ENCODE measurements around the gene WSB2.
A peak's percentile ranks its signal among the peaks of the same experiment; 100 is the strongest.

Gene WSB2

DNA sequence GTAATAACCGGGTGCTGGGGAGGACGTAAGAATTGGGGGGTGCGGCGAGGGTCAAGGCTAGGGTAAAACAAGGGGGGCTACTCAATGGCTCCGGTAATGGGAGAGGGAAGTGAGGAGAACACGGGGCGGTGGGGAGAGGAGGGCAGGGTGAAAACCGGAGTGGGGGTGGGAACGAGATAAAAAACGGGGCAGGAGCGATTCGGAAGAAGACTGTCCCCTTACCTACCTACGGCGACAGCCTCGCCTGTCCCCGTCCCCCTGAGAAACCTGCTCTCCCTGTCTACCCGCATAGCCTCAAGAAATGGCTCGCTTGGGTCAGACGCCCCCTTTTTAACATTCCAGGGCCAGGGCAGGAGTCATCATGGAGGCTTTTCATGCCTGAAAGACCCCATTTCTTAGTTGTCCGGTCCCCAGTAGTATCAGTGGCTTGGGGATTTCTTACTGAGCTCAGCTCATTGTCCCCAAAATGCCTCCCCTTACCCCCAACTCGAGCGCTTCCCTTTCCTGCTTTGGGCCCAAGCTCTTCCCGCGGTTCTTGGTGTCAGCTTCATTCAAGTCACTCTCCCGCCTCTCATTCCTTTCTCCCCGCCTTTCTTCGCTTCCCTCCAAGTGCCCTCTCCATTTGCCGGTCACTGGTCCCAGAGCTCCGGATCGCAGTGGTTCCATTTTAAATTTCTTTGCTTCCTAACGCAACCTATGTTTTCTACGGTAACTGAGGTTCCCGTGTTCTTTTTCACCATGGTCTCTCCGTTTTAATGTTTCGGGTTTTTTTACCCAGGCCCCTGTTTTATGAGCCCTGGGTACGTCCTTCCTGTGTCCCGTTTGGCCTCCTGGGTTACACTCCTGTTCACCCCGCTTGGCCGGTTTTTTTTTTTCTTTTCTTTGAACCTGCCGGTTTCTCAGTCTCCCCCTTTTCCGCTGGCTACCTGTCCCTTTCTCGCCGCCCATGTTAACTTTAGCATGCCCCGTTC is 1.2 kb upstream of the WSB2 start:
- peak; percentile 40 for DNase-seq

GRCh38 chr12:118060301-118061010 is 523 bp downstream of the WSB2 start:
- peak; percentile 47 for DNase-seq

GRCh38 chr12:118059341-118060191 is 1.4 kb downstream of the WSB2 start:
- DNase-seq = no peak

DNA sequence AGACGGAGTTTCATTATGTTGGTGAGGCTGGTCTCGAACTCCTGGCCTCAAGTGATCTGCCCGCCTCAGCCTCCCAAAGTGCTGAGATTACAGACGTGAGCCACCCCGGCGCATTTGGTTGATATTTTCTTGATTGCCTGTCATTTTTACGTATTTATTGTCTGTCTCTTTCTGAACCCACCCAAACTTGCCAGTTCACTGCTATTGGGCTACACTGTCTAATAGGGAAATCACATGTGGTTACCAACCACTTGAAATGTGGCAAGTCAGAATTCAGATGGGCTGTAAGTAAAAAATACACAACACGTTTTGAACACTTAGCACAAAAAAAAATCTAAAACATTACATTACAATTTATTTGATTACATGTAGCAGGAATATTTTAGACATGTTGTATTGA is 2.1 kb downstream of the WSB2 start:
- no peak for DNase-seq

GRCh38 chr12:118058227-118058626 is 2.8 kb downstream of the WSB2 start:
- no peak for DNase-seq

GRCh38 chr12:118055865-118056773 is 4.9 kb downstream of the WSB2 start:
- no peak for DNase-seq

DNA sequence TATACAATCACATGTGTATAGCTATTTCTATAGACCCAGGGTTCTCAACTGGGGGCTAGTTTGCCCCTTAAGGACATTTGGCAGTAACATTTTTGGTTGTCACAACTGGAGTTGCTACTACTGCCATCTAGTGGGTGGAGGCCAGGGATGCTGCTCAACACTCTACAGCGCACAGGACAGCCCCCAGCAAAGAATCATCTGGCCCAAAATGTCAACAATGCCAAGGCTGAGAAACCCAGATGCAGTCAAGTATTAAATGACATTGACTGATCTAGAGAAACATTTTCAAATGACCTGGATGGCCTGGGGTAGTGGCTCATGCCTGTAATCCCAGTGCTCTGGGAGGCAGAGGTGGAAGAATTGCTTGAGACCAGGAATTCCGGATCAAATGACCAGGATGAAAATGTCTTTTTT is 5.8 kb downstream of the WSB2 start:
- peak; percentile 86 for DNase-seq

GRCh38 chr12:118053071-118053985 is 7.7 kb downstream of the WSB2 start:
- DNase-seq = no peak

DNA sequence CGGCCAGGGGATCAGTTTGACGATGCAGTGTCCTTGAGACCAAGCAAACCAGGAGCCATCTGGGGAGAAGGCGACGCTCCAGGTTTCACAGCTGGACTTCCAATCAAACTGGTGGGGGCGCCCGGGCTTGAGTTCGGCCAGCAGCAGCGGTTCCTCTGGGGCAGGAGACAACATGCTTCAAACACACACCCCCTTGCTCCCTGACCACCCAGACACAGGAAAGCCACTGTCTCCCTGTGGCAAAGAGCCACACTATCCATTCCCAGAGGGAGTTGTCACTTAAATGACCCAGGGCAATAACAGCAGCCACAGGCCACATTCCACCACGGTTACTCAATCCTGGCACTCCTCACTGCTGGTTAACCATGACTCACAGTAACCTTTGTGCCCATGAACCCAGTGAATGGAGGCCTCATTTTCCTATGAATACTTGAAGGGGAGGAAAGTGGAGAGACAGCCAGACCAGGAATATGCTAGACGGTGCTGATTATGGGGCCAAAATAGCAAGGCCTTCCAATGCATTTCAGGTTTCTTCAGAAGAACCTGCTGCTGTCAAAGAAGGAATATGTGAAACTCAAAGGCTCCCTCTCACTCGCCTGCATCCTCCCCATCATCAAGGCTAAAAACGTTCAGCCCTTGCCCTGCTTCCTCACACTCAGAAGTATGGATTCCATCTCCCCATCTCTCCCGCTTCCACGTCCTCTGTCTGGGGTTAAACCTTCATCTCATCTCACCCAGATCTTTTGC is 8.5 kb downstream of the WSB2 start:
- peak; percentile 67 for DNase-seq

- DNase-seq = peak; percentile 49
These were observed 9.7 kb downstream of the WSB2 start for GRCh38 chr12:118050972-118051910.

DNA sequence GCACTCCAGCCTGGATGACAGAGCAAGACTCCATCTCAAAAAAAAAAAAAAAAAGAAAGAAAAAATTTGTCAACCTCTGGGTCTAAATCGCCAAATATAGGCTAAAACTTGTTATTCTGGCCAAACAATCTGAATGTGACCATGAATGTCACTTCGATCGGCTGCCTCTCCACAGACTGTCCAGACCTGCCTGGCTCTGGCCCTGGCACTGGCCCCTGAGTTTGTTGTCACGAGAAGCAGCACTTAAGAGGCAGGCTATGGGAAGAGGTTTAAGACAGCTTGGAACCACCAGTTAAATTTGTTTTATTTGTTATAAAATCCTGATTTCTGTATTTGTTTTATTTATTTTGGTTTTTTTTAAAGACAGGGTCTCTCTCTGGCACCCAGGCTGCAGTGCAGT is 14.5 kb downstream of the WSB2 start:
- no peak for DNase-seq

DNA sequence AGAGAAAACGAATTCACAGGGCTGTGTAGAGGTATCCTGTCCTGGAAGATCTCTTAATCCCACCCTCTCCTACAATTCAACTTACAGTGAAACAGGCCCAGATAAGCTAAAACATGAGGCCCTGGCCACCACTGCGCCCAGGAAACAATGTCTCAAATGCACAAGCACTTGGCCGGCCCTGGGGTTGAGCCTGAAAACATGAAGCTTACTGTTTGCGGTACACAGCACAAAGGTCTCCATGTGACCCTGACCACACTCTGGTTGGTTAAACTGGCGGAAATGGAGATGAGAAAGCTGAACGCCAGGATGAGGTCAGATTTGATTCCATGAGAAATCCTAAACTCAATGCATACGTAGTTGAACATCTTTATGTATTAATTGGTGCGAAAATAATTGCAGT is 16.4 kb downstream of the WSB2 start:
- DNase-seq = peak; percentile 36

- peak; percentile 47 for DNase-seq
These were observed 16.9 kb downstream of the WSB2 start for GRCh38 chr12:118044075-118044474.

DNA sequence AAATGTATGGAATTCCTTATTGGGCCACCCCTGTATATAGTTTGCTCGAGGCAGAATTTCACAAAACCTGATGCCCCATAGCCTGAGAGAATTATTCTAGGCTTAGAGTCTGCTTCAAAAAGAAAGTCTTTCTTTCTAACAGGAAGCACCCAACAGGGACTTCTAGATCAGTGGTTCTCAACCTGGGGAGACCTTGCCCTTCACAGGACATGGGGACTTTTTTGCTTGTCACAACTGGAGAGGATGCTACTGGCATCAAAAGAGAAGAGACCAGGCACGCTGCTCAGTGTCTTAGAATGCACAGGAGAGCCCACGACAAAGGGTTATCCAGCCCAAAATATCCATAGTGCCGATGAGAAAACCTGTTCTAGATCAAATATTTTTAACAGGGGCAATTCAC is 18.9 kb downstream of the WSB2 start:
- no peak for DNase-seq

DNA sequence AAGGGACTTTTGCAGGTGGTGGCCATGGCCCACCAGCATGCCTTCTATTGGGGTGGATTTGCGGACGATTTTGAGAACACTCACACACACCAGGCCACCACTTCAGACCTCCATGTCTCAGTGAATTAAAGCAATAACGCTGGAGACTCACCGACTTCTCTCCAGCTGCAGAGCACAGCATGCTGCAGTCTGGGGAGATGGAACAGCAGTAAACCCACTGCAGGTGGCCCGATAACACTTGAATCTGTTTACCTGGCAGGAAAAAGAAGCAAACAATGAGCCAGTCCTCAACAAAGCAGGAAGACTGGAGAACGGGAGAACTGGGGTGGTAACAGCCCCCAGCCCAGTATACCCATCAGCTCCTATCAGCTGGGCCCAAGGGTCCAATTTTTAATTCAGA is 22.8 kb downstream of the WSB2 start:
- no peak for DNase-seq

DNA sequence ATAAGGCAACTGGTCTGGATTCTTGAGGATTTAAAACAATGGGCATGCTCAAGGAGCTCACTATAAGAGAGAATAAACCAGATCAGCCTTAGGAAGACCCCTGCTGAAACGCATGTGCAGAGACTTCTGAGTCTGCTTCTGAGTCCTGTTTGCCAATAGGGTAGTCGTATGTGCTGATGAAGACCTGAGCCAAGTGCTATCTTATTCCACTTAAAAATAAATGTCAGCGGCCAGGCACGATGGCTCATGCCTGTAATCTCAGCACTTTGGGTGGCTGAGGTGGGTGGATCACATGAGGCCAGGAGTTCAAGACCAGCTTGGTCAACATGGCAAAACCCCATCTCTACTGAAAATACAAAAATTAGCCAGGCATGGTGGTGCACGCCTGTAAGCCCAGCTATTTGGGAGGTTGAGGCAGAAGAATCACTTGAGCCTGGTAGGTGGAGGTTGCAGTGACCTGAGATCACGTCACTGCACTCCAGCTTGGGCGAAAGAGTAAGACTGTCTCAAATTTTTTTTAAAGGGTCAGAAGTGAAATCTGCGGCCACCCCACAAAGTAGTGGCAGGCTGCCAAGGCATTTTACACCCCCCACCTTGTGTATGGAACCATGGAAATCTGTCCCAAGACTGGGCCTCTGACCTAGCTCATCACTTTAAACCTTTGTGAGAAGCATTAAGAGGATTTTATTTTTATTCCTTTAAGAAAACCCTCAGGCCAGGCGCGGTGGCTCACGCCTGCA is 24.1 kb downstream of the WSB2 start:
- no peak for DNase-seq

GRCh38 chr12:118035190-118036041 is 25.6 kb downstream of the WSB2 start:
- peak; percentile 58 for DNase-seq

Data from activated CD4-positive, alpha-beta T cell treated with anti-CD3 and anti-CD28 coated beads for 48 hours (primary cell).